H1 (cell line): ENCODE measurements around the gene TIAM2. TPM values are rescaled to one million over a fixed set of nuclear protein-coding genes. Genes with fewer than 3 reads are reported as not detected.

Experiments used
- CTCF ChIA-PET: fragments of 300-600 bp; sonication (Branson Sonifier 250); formaldehyde crosslinking; loops from one replicate; lab custom pipeline; 2021; ENCODE audit not compliant: partially characterized antibody; lab: Charles Lee
- POLR2A ChIA-PET: fragments of 300-600 bp; sonication (Branson Sonifier 250); formaldehyde crosslinking; loops from one replicate; lab custom pipeline; 2021; ENCODE audit warnings: inconsistent platforms; ENCODE audit not compliant: partially characterized antibody; lab: Charles Lee
- DNase-seq, 2 experiments: peaks; one replicate each; pipeline versions ENCODE4 v3.0.0 to v3.0.0-alpha.2; 2010 to 2022; ENCODE audit warnings: low spot score in 2 of 2, low read depth in 1 of 2, mixed read lengths in 1 of 2
- FAIRE-seq: peaks from 2 replicates; lab custom pipeline; 2011; peaks lifted over from hg19 to GRCh38; lab: Jason Lieb, UNC
- H2AFZ ChIP-seq: 2 replicates; pipeline ENCODE4 v1.8.1; 2012; ENCODE audit warnings: low read length, inconsistent platforms
- H2AK5ac ChIP-seq: 2 replicates; pipeline ENCODE4 v1.6.1; 2013; ENCODE audit warnings: low read depth, low read length
- H2BK120ac ChIP-seq: replicated peaks from 2 replicates; pipeline ENCODE3; 2013; ENCODE audit warnings: low read depth, low read length, inconsistent platforms
- H2BK12ac ChIP-seq: 2 replicates; pipeline ENCODE4 v1.6.1; 2013; ENCODE audit warnings: low read depth, low read length
- H2BK15ac ChIP-seq: 2 replicates; pipeline ENCODE4 v1.6.1; 2013; ENCODE audit warnings: low read length
- H2BK20ac ChIP-seq: 2 replicates; pipeline ENCODE4 v1.6.1; 2013; ENCODE audit warnings: low read length
- H2BK5ac ChIP-seq: 2 replicates; pipeline ENCODE4 v1.6.1; 2013; ENCODE audit warnings: low read depth, low read length
- H3K14ac ChIP-seq: 2 replicates; pipeline ENCODE4 v1.6.1; 2013; ENCODE audit warnings: inconsistent platforms; ENCODE audit not compliant: insufficient read length
- H3K18ac ChIP-seq: 2 replicates; pipeline ENCODE4 v1.6.1; 2013; ENCODE audit warnings: low read length; ENCODE audit errors: extremely low read depth
- H3K23ac ChIP-seq: 2 replicates; pipeline ENCODE4 v1.6.1; 2013; ENCODE audit warnings: inconsistent platforms; ENCODE audit not compliant: insufficient read length
- H3K23me2 ChIP-seq: 2 replicates; pipeline ENCODE4 v1.6.1; 2013; ENCODE audit warnings: low read depth, low read length
- H3K27ac ChIP-seq: 2 replicates; pipeline ENCODE4 v1.6.1; 2011; ENCODE audit warnings: low read depth, low read length, inconsistent platforms
- H3K27me3 ChIP-seq, 4 experiments: replicated peaks in 1 of 4; 1 replicate in 1 of 4; 2 replicates in 3 of 4; pipeline versions ENCODE4 v1.6.1 to v1.8.1; 2011 to 2013; ENCODE audit warnings: low read length in 3 of 4, mild to moderate bottlenecking in 3 of 4, inconsistent platforms in 2 of 4, mixed read lengths in 2 of 4, moderate library complexity in 1 of 4; ENCODE audit not compliant: control insufficient read depth in 3 of 4, insufficient read depth in 3 of 4; ENCODE audit errors: extremely low read depth in 1 of 4
- H3K36me3 ChIP-seq, 4 experiments: 2 replicates each; pipeline versions ENCODE4 v1.6.1 to v1.8.1; 2011 to 2013; ENCODE audit warnings: mild to moderate bottlenecking in 4 of 4, low read length in 3 of 4, moderate library complexity in 2 of 4, control low read depth in 1 of 4, inconsistent platforms in 1 of 4; ENCODE audit not compliant: insufficient read depth in 4 of 4, control insufficient read depth in 2 of 4
- H3K4ac ChIP-seq: replicated peaks from 2 replicates; pipeline ENCODE3; 2013; ENCODE audit warnings: low read length, low read depth, mixed read lengths, inconsistent platforms; ENCODE audit not compliant: insufficient read length
- H3K4me1 ChIP-seq, 4 experiments: replicated peaks in 1 of 4; 1 replicate in 1 of 4; 2 replicates in 3 of 4; pipeline versions ENCODE4 v1.6.1 to v1.8.1; 2011 to 2013; ENCODE audit warnings: low read length in 3 of 4, inconsistent platforms in 2 of 4, mixed read lengths in 1 of 4; ENCODE audit not compliant: insufficient read depth in 4 of 4, control insufficient read depth in 3 of 4
- H3K4me2 ChIP-seq, 2 experiments: 2 replicates each; pipeline versions ENCODE4 v1.6.1 to v1.8.1; 2011 to 2013; ENCODE audit warnings: low read depth in 2 of 2, low read length in 2 of 2, control low read depth in 1 of 2, inconsistent platforms in 1 of 2, mild to moderate bottlenecking in 1 of 2; ENCODE audit not compliant: insufficient read depth in 1 of 2
- H3K4me3 ChIP-seq, 4 experiments: fragments of 200-600, 300-600 bp in 1 of 4; sonication (generic), shearing (Covaris generic), sonication (Bioruptor Twin) in 1 of 4; 2 replicates each; pipeline versions ENCODE4 v1.5.1 to v1.8.1; 2011 to 2016; ENCODE audit warnings: low read length in 4 of 4, low read depth in 3 of 4, control low read depth in 2 of 4, inconsistent platforms in 2 of 4, mild to moderate bottlenecking in 2 of 4, mixed read lengths in 1 of 4, moderate library complexity in 1 of 4; ENCODE audit not compliant: insufficient read depth in 2 of 4; ENCODE audit errors: extremely low read depth in 1 of 4
- H3K56ac ChIP-seq: replicated peaks from 2 replicates; pipeline ENCODE3; 2013; ENCODE audit warnings: low read depth, mild to moderate bottlenecking, mixed read lengths, low read length, inconsistent platforms; ENCODE audit not compliant: insufficient read length
- H3K79me1 ChIP-seq: 2 replicates; pipeline ENCODE4 v1.6.1; 2013; ENCODE audit warnings: low read depth, low read length, control low read depth
- H3K79me2 ChIP-seq, 2 experiments: 2 replicates each; pipeline versions ENCODE4 v1.6.1 to v1.8.1; 2012 to 2013; ENCODE audit warnings: low read length in 2 of 2, mild to moderate bottlenecking in 2 of 2, inconsistent platforms in 1 of 2; ENCODE audit not compliant: insufficient read depth in 2 of 2, control insufficient read depth in 1 of 2
- H3K9ac ChIP-seq, 4 experiments: replicated peaks in 1 of 4; 1 replicate in 1 of 4; 2 replicates in 3 of 4; pipeline versions ENCODE4 v1.6.1 to v1.8.1; 2011 to 2013; ENCODE audit warnings: low read depth in 3 of 4, low read length in 3 of 4, control low read depth in 2 of 4, mild to moderate bottlenecking in 2 of 4, moderate library complexity in 2 of 4, inconsistent platforms in 1 of 4; ENCODE audit errors: extremely low read depth in 1 of 4
- H3K9me3 ChIP-seq, 2 experiments: 2 replicates each; pipeline versions ENCODE4 v1.6.1 to v1.8.1; 2012 to 2013; ENCODE audit warnings: mild to moderate bottlenecking in 2 of 2, moderate library complexity in 2 of 2, control low read depth in 1 of 2, inconsistent platforms in 1 of 2, low read depth in 1 of 2, low read length in 1 of 2, mixed read lengths in 1 of 2; ENCODE audit not compliant: insufficient read depth in 2 of 2
- H4K20me1 ChIP-seq, 2 experiments: replicated peaks in 1 of 2; 2 replicates each; pipeline versions ENCODE3 to v1.8.1; 2011 to 2013; ENCODE audit warnings: inconsistent platforms in 2 of 2, low read length in 2 of 2, mild to moderate bottlenecking in 1 of 2; ENCODE audit not compliant: insufficient read depth in 2 of 2, control insufficient read depth in 1 of 2
- H4K5ac ChIP-seq: 2 replicates; pipeline ENCODE4 v1.6.1; 2013; ENCODE audit warnings: low read length, low read depth, mixed read lengths, inconsistent platforms; ENCODE audit not compliant: insufficient read length
- H4K8ac ChIP-seq: 2 replicates; pipeline ENCODE4 v1.8.0; 2013; ENCODE audit warnings: mild to moderate bottlenecking, moderate library complexity, low read length, inconsistent platforms; ENCODE audit not compliant: insufficient read depth; ENCODE audit errors: extremely low read depth
- H4K91ac ChIP-seq: replicated peaks from 2 replicates; pipeline ENCODE3; 2013; ENCODE audit warnings: low read length, mixed read lengths, inconsistent platforms; ENCODE audit not compliant: insufficient read length
- CBX5 ChIP-seq: fragments of 300-800, 300-1000 bp; sonication (generic); IDR thresholded peaks from 2 replicates; pipeline ENCODE4 v1.7.1; 2016; ENCODE audit warnings: antibody characterized with exemption, low read length, low read depth
- CHD2 ChIP-seq: IDR thresholded peaks from 2 replicates; pipeline ENCODE4 v1.6.1; 2012; ENCODE audit warnings: low read length, improper control_type of control experiment
- CREB1 ChIP-seq: IDR thresholded peaks from 2 replicates; pipeline ENCODE4 v1.6.1; 2012; ENCODE audit warnings: inconsistent platforms
- EZH2 ChIP-seq: fragments of 200-600 bp; sonication (generic); IDR thresholded peaks from 2 replicates; pipeline ENCODE4 v1.7.1; 2012; ENCODE audit warnings: low read depth, mild to moderate bottlenecking, moderate library complexity, low read length, inconsistent platforms; ENCODE audit not compliant: severe bottlenecking
- GABPA ChIP-seq: IDR thresholded peaks from 2 replicates; pipeline ENCODE4 v1.6.1; 2011; ENCODE audit warnings: mild to moderate bottlenecking, low read length, moderate library complexity, borderline replicate concordance; ENCODE audit not compliant: insufficient read depth
- HDAC6 ChIP-seq: IDR thresholded peaks from one replicate; pipeline ENCODE4 v1.7.1; 2012; ENCODE audit warnings: low read depth, mild to moderate bottlenecking, inconsistent platforms, low read length, moderate library complexity
- KDM1A ChIP-seq: fragments of 200-600, 300-600 bp; sonication (generic); IDR thresholded peaks from 2 replicates; pipeline ENCODE4 v1.7.1; 2016; ENCODE audit warnings: mild to moderate bottlenecking, low read length, borderline replicate concordance
- PHF8 ChIP-seq: fragments of 200-600 bp; sonication (generic); conservative IDR thresholded peaks from 2 replicates; pipeline ENCODE4 v1.7.1; 2012; ENCODE audit warnings: low read depth, mild to moderate bottlenecking, inconsistent platforms, low read length, moderate library complexity
- RAD21 ChIP-seq, 2 experiments: IDR thresholded peaks in 1 of 2; conservative IDR thresholded peaks in 1 of 2; 2 replicates each; pipeline ENCODE4 v1.6.1; 2011; ENCODE audit warnings: low read depth in 2 of 2, low read length in 2 of 2, improper control_type of control experiment in 1 of 2, inconsistent platforms in 1 of 2, mild to moderate bottlenecking in 1 of 2, moderate library complexity in 1 of 2
- RFX5 ChIP-seq: IDR thresholded peaks from 2 replicates; pipeline ENCODE4 v1.6.1; 2011; ENCODE audit warnings: low read depth, low read length, improper control_type of control experiment, borderline replicate concordance
- SAP30 ChIP-seq: fragments of 300-600 bp; sonication (generic); IDR thresholded peaks from 2 replicates; pipeline ENCODE4 v1.7.1; 2012; ENCODE audit warnings: low read length, moderate library complexity, mild to moderate bottlenecking, inconsistent platforms; ENCODE audit not compliant: insufficient read depth, insufficient replicate concordance
- SRF ChIP-seq: IDR thresholded peaks from 2 replicates; pipeline ENCODE4 v1.6.1; 2011; ENCODE audit warnings: mild to moderate bottlenecking, low read depth, low read length, moderate library complexity
- YY1 ChIP-seq: IDR thresholded peaks from 2 replicates; pipeline ENCODE4 v1.6.1; 2011; ENCODE audit warnings: low read depth, mild to moderate bottlenecking, low read length
- ZNF274 ChIP-seq: IDR thresholded peaks from 2 replicates; pipeline ENCODE4 v1.7.0; 2012; ENCODE audit warnings: low read length, borderline replicate concordance; ENCODE audit errors: extremely low read depth
- WGBS, 2 experiments: shearing (Covaris generic) in 1 of 2; methylation state at CpG; one replicate each; pipeline versions ENCODE4 v1.1.6 to v1.1.7; 2013 to 2015; ENCODE audit warnings: low lambda C conversion rate in 2 of 2, mixed read lengths in 2 of 2, inconsistent platforms in 1 of 2, low coverage in 1 of 2, missing lambda C conversion rate in 1 of 2; ENCODE audit not compliant: insufficient replicate concordance in 2 of 2, insufficient coverage in 1 of 2, insufficient read length in 1 of 2; ENCODE audit errors: extremely low coverage in 1 of 2, missing lambda C conversion rate in 1 of 2; 5-methylcytosine and 5-hydroxymethylcytosine counted together
- polyA plus RNA-seq, 7 experiments: library from polyadenylated mRNA; depleted of rRNA in 3 of 7; stranded (reverse) in 5 of 7; unstranded in 2 of 7; fragments of >200 nt in 5 of 7; fragments of 200-250 nt in 2 of 7; gene quantifications; 1 replicate in 5 of 7; 2 replicates in 1 of 7; 4 replicates in 1 of 7; pipeline versions ENCODE4 v1.2.1 to v1.2.3, GENCODE V29; 2011 to 2013; ENCODE audit warnings: missing spikeins in 2 of 7, mixed read lengths in 2 of 7
- total RNA-seq: library from RNA; stranded (reverse); fragmentation: NEBNext Ultra II Directional; extraction: Animal tissue kit (Norgen Biotek cat#: 25700); gene quantifications from 2 replicates; pipeline ENCODE4 v1.2.1, GENCODE V29; 2021

The TIAM2 gene
- total and polyA plus RNA-seq, 2 of the 8 experiments (the other 6 are each of a cell fraction or from before 2014, with no cell fraction given) = 7.4 to 23.9 TPM

DNA sequence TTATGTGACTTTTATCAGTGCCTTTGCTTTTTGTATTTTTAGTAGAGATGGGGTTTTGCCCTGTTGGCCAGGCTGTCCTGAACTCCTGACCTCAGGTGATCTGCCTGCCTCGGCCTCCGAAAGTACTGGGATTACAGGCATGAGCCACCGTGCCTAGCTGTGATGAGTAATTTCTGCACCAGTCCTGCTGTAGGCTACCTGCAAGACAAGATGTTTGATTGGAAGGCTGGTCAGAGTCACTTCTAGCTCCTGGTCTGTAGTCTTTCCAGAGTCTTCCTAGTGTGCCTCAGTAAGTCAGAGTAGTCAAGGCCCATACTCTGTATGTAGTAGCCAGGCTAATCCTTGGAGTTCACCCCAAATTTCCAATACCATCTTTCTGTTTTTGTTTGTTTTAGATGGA is 8.9 kb downstream of the TIAM2 start:
- Histone ChIP-seq H3K23ac (no peak overlapping the region), H3K27ac (no peak overlapping the region; the same call in 1 of the 2 replicates), H3K27me3 (no peaks in the 10 kb centered on the region), H3K23me2 (no peaks in the 10 kb centered on the region), H4K20me1 (no peaks in the 10 kb centered on the region), H4K8ac (no peak overlapping the region), H3K4me1 (peaks cover 3 to 7% (median 5%) of the 10 kb centered on the region in 4 experiments; a peak in 6 of 7 replicates), H3K4me3 (no peak overlapping the region), H3K14ac (no peak overlapping the region), H3K36me3 (no peaks in the 10 kb centered on the region), H2AFZ (no peak overlapping the region), H2BK15ac (no peak overlapping the region), H3K18ac (no peak overlapping the region; the same call in 1 of the 2 replicates), H3K4me2 (no peak overlapping the region), H2AK5ac (no peak overlapping the region), H2BK20ac (no peak overlapping the region), H3K9ac (no peak overlapping the region), H2BK5ac (no peak overlapping the region), H4K5ac (no peak overlapping the region), H4K91ac (no peak overlapping the region), H3K9me3 (no peaks in the 10 kb centered on the region), H3K79me2 (peaks cover 2 to 43% of the 10 kb centered on the region in 2 experiments; a peak in 2 of 4 replicates), H3K79me1 (no peaks in the 10 kb centered on the region; the same call in 1 of the 2 replicates), H3K4ac (no peak overlapping the region), H3K56ac (no peak overlapping the region), H2BK12ac (no peak overlapping the region), H2BK120ac (no peak overlapping the region)
- DNase-seq (no peak), FAIRE-seq (no peak)
- POLR2A ChIA-PET = interaction anchor here (0.7 kb wide), 1 partner anchor 128 kb away, joined by 3 read pairs; no protein-coding TSS in a partner anchor
- WGBS, 2 experiments = 98% methylated on average over 3 of the region's 3 CpGs; no CpG with 5 or more reads in 1 of the 2 experiments
- CTCF ChIA-PET = interaction anchor here (1.2 to 2.7 kb wide), 3 partner anchors 10 to 266 kb away, joined by 4 to 10 read pairs (median 5); no protein-coding TSS in a partner anchor
- no peak for TF ChIP-seq PHF8
- TF ChIP-seq RAD21 (IDR thresholded peaks at IDR 0.05 in 1 of 2, conservative IDR thresholded peaks at IDR 0.05 in 1 of 2; ENCODE audit: low read depth in 2 of 2, low read length in 2 of 2) = no peak
- no peak for TF ChIP-seq ZNF274
- TF ChIP-seq KDM1A = no peak
- TF ChIP-seq EZH2 = no peak
- TF ChIP-seq YY1 = no peak
- no peak for TF ChIP-seq CREB1
- no peak for TF ChIP-seq RFX5
- no peak for TF ChIP-seq CBX5
- no peak for TF ChIP-seq SAP30
- no peak for TF ChIP-seq HDAC6
- no peak for TF ChIP-seq SRF
- TF ChIP-seq CHD2 = no peak
- no peak for TF ChIP-seq GABPA
